Activated CD4-positive, alpha-beta T cell treated with anti-CD3 and anti-CD28 coated beads for 36 hours (primary cell): ENCODE data around the gene HSPA1L. TPM values are rescaled to one million over a fixed set of nuclear protein-coding genes. Genes with fewer than 3 reads are reported as not detected.
A peak's percentile ranks its signal among the peaks of the same experiment; 100 is the strongest.

Experiments used
- ATAC-seq: fragments of 200-7000 bp; cut with Tn5 transposase; one replicate; pipeline ENCODE4 v1.10.0; 2021; ENCODE audit warnings: mild to moderate bottlenecking, moderate library complexity
- CTCF ChIA-PET: fragments of 350-600 bp; sonication (Branson Sonifier 250); formaldehyde crosslinking; loops from one replicate; lab custom pipeline; 2021; ENCODE audit warnings: antibody characterized with exemption; lab: Charles Lee
- POLR2A ChIA-PET: fragments of 350-600 bp; sonication (Branson Sonifier 250); formaldehyde crosslinking; loops from one replicate; lab custom pipeline; 2021; ENCODE audit warnings: antibody characterized with exemption, inconsistent platforms; lab: Charles Lee
- DNase-seq: peaks from one replicate; pipeline ENCODE4 v3.0.0-alpha.2; 2020
- H3K27ac Mint-ChIP-seq: one replicate; pipeline ENCODE4 v1.8.0; 2021; ENCODE audit warnings: mixed read lengths
- H3K27me3 Mint-ChIP-seq: one replicate; pipeline ENCODE4 v1.8.0; 2021; ENCODE audit warnings: mixed read lengths
- H3K36me3 Mint-ChIP-seq: one replicate; pipeline ENCODE4 v1.8.0; 2021; ENCODE audit warnings: low read depth, mixed read lengths
- H3K4me1 Mint-ChIP-seq: one replicate; pipeline ENCODE4 v1.8.0; 2021; ENCODE audit warnings: mixed read lengths
- H3K4me3 Mint-ChIP-seq: one replicate; pipeline ENCODE4 v1.8.0; 2021; ENCODE audit warnings: mild to moderate bottlenecking, moderate library complexity, mixed read lengths
- H3K9me3 Mint-ChIP-seq: one replicate; pipeline ENCODE4 v1.8.0; 2021; ENCODE audit warnings: low read depth, mixed read lengths
- intact Hi-C, 2 experiments: fragments of 100-400 bp; cut with DNase I in 1 of 2; cut with micrococcal nuclease in 1 of 2; formaldehyde crosslinking; loops; one replicate each; pipeline versions ENCODE4 v1.14.2 to v1.15.1; 2022 to 2024; cut with DNase I, micrococcal nuclease
- total RNA-seq, 2 experiments: library from RNA; stranded (reverse); gene quantifications; one replicate each; pipeline ENCODE4 v1.2.3, GENCODE V29; 2021

The HSPA1L gene
- total RNA-seq, 2 experiments from 2014 or later = 1.9 to 2.2 TPM

DNA sequence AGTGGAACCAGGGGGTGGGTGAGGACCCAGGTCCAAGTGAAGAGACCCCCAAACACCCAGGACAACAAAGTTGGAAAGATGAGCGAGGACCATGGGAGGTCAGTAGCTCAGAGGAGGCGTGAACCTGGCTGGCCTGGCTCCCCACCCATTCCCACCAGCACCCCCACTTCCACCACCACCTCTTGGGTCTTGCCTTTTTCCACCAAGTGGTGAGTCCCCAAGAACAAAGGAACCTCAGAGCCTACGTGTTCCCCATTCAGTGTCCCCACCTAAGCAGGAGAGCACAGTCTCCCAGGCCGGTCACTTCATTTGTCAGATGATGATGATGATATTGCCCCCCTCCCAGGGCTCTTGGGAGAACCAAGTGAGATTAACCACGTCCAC, 37.4 kb downstream of the HSPA1L start:
- Mint-ChIP-seq H3K4me1 (peaks cover 31% of the 10 kb centered on the region), H3K36me3 (peaks cover 38% of the 10 kb centered on the region), H3K27me3 (no peaks in the 10 kb centered on the region), H3K27ac (peak overlapping the region; percentile 47), H3K9me3 (no peaks in the 10 kb centered on the region), H3K4me3 (no peak overlapping the region)
- intact Hi-C loops = no loop called here
- DNase-seq (no peak), ATAC-seq (no peak)
- CTCF ChIA-PET = interaction anchor here (0.6 to 1.2 kb wide), 6 partner anchors 13 to 197 kb away, joined by 3 to 4 read pairs (median 3); no protein-coding TSS in a partner anchor
- POLR2A ChIA-PET = no interaction called here

DNA sequence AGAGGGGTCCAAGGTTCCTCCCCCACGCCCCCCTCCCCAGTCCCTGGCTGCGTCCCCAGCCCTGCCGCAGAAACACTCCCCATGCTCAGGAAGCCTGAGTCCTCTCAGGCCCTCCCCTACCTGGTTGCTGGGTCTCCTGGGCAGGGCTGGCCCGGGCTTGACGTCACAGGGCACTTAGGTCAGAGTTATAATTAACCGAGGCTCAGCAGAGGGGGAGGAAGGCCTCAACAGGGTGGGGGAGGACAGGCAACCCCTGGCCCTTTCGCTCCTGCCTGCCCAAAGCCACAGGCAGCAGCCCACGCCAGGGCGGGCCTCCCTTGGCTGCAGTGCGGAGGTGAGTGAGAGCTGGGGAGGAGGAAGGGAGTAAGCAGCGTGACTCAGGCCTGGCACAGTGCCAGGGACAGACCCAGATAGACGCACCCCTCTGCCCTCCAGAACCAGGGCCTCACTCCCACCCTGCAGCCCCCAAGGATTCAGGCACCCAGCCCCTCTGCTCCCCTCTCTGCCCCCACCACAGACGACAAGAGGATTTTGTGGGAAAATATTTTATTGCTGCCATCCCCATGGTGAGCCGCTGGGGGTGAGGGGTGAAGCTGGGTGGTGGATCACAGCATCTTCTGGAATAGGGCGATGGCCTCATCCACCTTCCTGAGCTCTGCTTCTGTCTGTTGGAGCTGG, 38.0 kb downstream of the HSPA1L start, which contains the start of gene VWA7:
TSS of gene VWA7 (minus strand) at position 340 of the 678 bp plus-strand sequence. CDS start 549 bp downstream, outside the sequence.
- Mint-ChIP-seq H3K4me3 (no peak within 1 kb of the TSS), H3K4me1 (peaks cover 36% of the 10 kb centered on the region), H3K9me3 (no peaks in the 10 kb centered on the region), H3K27me3 (no peaks in the 10 kb centered on the region), H3K27ac (peak within 1 kb of the TSS; percentile 47), H3K36me3 (peaks cover 33% of the 10 kb centered on the region)
- ATAC-seq (peak; percentile 93), DNase-seq (peak; percentile 90)
- ChIA-PET POLR2A (no interaction called here), CTCF (interaction anchor here (0.7 to 1.2 kb wide), 6 partner anchors 14 to 197 kb away, joined by 3 to 4 read pairs (median 3); no protein-coding TSS in a partner anchor)
- intact Hi-C loops = no loop called here

DNA sequence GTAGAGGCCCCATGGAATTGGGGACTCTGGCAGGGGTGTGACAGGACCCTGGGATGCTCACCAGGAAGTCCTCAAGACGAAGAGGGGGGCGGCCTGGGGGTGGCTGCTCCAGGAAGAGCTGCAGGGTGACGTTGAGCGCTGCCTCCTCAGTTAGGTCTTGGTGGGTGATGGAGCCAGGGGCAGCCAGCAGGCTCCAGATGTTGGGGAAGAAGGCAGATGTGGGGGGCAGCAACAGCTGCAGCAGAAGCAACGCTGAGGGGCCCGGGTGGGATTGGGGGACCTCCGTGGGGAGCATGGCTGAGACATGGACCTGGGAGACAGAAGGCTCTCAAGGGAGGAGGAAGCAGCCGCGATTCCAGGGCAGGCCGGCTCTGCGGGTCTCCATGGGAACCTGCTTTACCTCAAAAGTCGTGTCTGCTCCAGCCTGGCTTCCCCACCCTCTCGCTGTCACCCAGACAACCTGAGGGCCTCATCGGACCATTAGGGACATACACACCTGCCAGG, 38.5 kb downstream of the HSPA1L start:
- Mint-ChIP-seq H3K9me3 (no peaks in the 10 kb centered on the region), H3K27ac (no peak overlapping the region), H3K27me3 (no peaks in the 10 kb centered on the region), H3K4me3 (no peak overlapping the region), H3K4me1 (peaks cover 38% of the 10 kb centered on the region), H3K36me3 (peaks cover 27% of the 10 kb centered on the region)
- DNase-seq = no peak
- ChIA-PET POLR2A (no interaction called here), CTCF (interaction anchor here (0.8 kb wide), 1 partner anchor 54 kb away, joined by 3 read pairs; no protein-coding TSS in a partner anchor)
- intact Hi-C loops = no loop called here
- ATAC-seq = peak; percentile 5

DNA sequence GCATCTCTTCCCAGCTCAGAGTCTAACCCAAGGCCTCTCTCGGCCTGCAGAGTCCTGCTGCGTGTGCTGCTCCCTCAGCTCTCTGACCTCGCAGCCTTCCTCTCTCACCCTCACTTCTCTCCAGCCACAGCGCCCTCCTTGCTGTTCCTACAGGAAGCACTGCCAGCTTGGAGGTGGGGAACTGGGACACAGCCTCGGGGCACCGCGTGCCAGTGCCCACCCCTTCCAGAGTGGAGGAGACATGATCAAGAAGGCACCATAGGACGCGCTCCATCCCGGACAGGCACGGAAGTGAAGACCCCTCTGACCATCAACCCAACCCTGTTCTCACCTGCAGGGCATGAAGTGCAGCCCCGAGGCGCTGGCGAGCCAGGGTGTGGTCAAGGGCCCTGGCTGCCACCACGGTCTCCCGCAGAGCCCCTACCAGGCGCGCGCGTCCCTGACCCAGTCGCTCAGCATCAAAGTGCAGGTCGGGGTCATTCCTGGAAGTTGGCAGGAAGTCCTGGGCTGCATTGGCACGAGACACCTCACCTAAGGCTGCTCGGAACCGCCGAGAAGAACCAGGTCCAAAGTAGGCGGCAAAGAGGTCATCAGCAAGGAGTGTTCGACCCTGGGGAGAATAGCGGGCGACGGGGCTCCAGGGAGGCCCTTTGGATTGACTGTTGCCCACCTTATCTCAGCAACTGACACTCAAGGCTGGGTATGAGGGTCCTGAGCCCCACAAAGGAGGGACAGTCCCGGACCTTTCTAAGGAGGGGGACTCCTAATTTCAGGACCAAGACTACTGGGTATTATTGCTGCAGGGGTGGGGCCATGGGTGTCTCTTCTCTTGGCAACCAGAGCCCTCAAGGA, 39.2 kb downstream of the HSPA1L start:
- peaks cover 32% of the 10 kb centered on the region for H3K36me3 Mint-ChIP-seq
- H3K4me1 Mint-ChIP-seq = peaks cover 43% of the 10 kb centered on the region
- no peaks in the 10 kb centered on the region for H3K9me3 Mint-ChIP-seq
- peak overlapping the region; percentile 47 for H3K27ac Mint-ChIP-seq
- ChIA-PET CTCF (interaction anchor here (0.8 to 1.4 kb wide), 2 partner anchors 41 to 55 kb away, joined by 3 to 4 read pairs; no protein-coding TSS in a partner anchor), POLR2A (no interaction called here)
- DNase-seq (no peak), ATAC-seq (no peak)
- H3K4me3 Mint-ChIP-seq = no peak overlapping the region
- H3K27me3 Mint-ChIP-seq = no peaks in the 10 kb centered on the region
- intact Hi-C loops = no loop called here

DNA sequence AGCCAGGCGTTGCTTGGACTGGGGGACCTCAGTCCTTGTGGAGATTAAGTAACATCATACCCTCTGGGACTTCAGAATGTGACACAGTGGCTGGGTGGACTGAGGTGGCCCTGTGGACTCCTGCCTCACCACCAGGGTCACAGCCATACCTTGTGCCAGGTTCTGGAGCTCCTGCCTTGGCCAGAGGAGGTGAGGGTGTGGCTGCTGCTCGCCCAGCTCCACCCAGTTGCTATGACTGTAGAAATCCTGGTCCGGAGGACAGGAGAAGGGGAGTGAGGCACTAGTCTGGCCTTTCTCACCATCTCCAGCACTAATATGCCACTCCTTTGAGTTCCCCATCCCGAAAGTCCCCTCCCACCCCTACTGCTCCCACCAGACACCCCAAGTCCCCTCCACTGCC, 39.9 kb downstream of the HSPA1L start:
- H3K9me3 Mint-ChIP-seq = no peaks in the 10 kb centered on the region
- H3K4me1 Mint-ChIP-seq = peaks cover 43% of the 10 kb centered on the region
- ChIA-PET CTCF (interaction anchor here (1.4 to 1.6 kb wide), 2 partner anchors 20 to 40 kb away, joined by 4 to 5 read pairs; partner anchors contain the start of gene VARS1), POLR2A (no interaction called here)
- H3K27me3 Mint-ChIP-seq = no peaks in the 10 kb centered on the region
- no peak for ATAC-seq
- no peak overlapping the region for H3K27ac Mint-ChIP-seq
- intact Hi-C loops = no loop called here
- no peak overlapping the region for H3K4me3 Mint-ChIP-seq
- peaks cover 28% of the 10 kb centered on the region for H3K36me3 Mint-ChIP-seq
- no peak for DNase-seq

DNA sequence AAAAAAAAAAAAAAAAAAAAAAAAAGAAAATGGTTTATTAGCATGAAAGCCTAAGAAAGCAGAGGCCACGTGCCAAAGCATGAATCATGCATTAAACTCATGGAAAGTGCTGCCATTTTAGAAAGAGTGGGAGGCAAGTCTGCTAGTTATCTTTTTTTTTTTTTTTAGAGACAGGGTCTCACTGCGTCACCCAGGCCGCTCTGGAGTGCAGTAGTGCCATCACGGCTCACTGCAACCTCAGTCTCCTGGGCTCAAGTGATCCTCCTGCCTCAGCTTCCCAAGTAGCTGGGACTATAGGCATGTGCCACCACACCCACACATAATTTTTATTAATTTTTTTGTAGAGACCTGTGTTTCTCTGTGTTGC, 43.1 kb downstream of the HSPA1L start:
- peak; percentile 13 for ATAC-seq
- intact Hi-C loops = loop anchor here in 1 of 2 experiments (5.0 kb wide), 1 partner anchor 35 kb away; the partner anchor contains the start of gene CLIC1
- no peak overlapping the region for H3K27ac Mint-ChIP-seq

DNA sequence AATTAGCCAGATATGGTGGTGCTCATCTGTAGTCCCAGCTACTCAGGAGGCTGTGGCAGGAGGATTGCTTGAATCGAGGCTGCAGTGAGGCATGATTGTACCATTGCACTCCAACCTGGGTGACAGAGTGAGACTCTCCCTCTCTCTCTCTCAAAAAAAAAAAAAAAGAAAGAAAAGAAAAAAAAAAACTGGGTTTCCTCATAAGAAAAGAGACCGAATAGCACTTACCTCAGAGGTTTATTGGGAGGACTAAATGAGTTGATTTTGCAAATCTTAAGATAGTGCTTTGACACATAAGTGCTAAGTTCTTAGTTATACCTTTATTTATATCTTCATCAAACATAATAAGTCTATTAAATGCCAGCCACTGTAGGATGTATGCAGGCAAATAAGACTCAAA, 44.2 kb downstream of the HSPA1L start:
- peaks cover 7% of the 10 kb centered on the region for H3K36me3 Mint-ChIP-seq
- no peak for ATAC-seq
- intact Hi-C loops = loop anchor here in 1 of 2 experiments (5.0 kb wide), 1 partner anchor 34 kb away; the partner anchor contains the start of gene CLIC1
- ChIA-PET CTCF (interaction anchor here (0.6 to 2.6 kb wide), 10 partner anchors 28 to 470 kb away, joined by 3 to 15 read pairs (median 4); partner anchors contain the start of genes DDAH2, LSM2, LY6G6F and MSH5), POLR2A (no interaction called here)
- no peaks in the 10 kb centered on the region for H3K27me3 Mint-ChIP-seq
- peak overlapping the region; percentile 14 for H3K27ac Mint-ChIP-seq
- H3K4me3 Mint-ChIP-seq = no peak overlapping the region
- no peak for DNase-seq
- H3K4me1 Mint-ChIP-seq = peaks cover 24% of the 10 kb centered on the region
- no peaks in the 10 kb centered on the region for H3K9me3 Mint-ChIP-seq

More for the DNA sequence above, 43.1 kb downstream of the HSPA1L start:
- Mint-ChIP-seq H3K9me3 (no peaks in the 10 kb centered on the region), H3K4me3 (no peak overlapping the region), H3K4me1 (peaks cover 33% of the 10 kb centered on the region), H3K36me3 (peaks cover 7% of the 10 kb centered on the region), H3K27me3 (no peaks in the 10 kb centered on the region)
- ChIA-PET CTCF (interaction anchor here (1.0 kb wide), 1 partner anchor 31 kb away, joined by 3 read pairs; no protein-coding TSS in a partner anchor), POLR2A (no interaction called here)
- DNase-seq = peak; percentile 52

DNA sequence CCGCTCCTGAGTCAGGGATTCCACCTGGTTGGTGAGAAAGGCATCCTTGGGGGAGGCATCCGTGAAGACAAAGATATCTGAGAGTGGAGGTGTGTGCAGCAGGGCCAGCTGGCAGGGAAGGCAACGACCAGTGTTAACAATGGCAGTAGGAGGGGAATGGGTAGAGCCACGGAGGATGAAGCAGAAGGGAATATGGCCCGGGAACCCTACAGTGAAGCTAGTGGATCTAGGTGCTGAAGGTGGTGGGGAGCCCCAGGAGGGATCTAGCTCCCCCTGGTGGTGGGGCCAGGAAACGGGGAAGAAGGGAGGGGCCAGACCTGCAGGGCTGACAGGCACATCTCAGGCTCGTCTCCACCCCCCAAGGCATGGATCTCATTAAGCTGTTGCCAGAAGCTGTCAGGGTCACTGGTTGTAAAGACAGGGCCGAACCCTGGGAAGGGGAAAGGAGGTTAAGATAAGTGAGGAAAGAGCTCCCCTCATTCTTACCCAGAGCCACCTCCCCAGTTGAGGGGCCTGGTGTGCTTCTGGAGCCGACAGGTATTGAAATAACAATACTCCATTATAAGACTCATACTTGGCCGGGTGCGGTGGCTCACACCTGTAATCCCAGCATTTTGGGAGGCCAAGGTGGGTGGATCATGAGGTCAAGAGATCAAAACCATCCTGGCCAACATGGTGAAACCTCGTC, 45.3 kb downstream of the HSPA1L start:
- ChIA-PET POLR2A (interaction anchor here (0.6 to 1.4 kb wide), 4 partner anchors 30 to 69 kb away, joined by 3 to 6 read pairs (median 4); partner anchors contain the start of gene MSH5), CTCF (interaction anchor here (0.6 to 2.6 kb wide), 31 partner anchors 10 to 464 kb away, joined by 3 to 15 read pairs (median 4); partner anchors contain the start of genes DDAH2, LSM2, LY6G6D and LY6G6F)
- DNase-seq (peak; percentile 91), ATAC-seq (peak; percentile 88)
- Mint-ChIP-seq H3K36me3 (peaks cover 7% of the 10 kb centered on the region), H3K27me3 (no peaks in the 10 kb centered on the region), H3K4me3 (no peak overlapping the region), H3K9me3 (no peaks in the 10 kb centered on the region), H3K27ac (peak overlapping the region; percentile 80), H3K4me1 (peaks cover 19% of the 10 kb centered on the region)
- intact Hi-C loops = loop anchor here (1.0 to 5.0 kb wide), 3 partner anchors 33 to 90 kb away; partner anchors contain the start of genes CLIC1 (in 1 of the 2) and DDAH2 (in 1 of the 2)

DNA sequence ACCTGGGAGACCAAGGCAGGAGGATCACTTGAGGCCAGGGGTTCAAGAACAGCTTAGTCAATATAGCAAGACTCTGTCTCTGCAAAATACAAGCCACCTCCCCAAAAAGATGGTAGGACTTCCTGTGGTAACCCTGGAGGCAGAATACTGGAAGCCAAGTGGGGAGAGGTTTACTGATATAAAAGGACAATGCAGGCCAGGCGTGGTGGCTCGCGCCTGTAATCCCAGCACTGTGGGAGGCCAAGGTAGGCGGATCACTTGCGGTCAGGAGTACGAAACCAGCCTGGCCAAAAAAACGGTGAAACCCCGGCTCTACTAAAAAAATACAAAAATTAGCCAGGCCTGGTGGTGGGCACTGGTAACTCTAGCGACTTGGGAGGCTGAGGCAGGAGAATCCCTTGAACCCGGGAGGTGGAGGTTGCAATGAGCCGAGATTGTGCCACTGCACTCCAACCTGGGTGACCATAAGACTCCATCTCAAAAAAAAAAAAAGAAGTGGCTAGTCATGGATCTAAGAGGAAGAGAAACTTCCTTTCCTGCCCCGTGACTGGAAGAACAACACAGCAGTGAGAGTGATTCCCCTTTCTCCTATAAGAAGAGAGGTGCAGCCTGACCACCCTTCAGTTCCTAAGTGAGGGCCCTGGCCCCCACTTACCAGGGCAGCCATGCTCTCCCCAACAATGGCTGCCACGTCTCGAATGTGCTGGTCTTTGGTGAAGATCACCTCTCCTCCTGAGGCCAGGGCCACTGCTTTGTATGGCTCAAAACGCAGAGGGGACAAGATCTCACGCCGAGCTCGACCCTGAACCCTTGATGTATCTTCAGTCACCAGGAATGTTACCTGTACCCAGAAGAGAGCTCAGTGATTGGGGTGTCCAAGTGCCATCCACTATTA, 46.5 kb downstream of the HSPA1L start:
- intact Hi-C loops = loop anchor here in 1 of 2 experiments (1.0 kb wide), 2 partner anchors 39 to 88 kb away; partner anchors contain the start of gene DDAH2
- Mint-ChIP-seq H3K36me3 (peaks cover 12% of the 10 kb centered on the region), H3K27ac (no peak overlapping the region), H3K4me1 (peaks cover 19% of the 10 kb centered on the region), H3K27me3 (no peaks in the 10 kb centered on the region), H3K4me3 (no peak overlapping the region), H3K9me3 (no peaks in the 10 kb centered on the region)
- no peak for DNase-seq
- CTCF ChIA-PET = interaction anchor here (0.6 to 2.6 kb wide), 13 partner anchors 9 to 130 kb away, joined by 3 to 15 read pairs (median 4); partner anchors contain the start of genes DDAH2 and MSH5
- POLR2A ChIA-PET = no interaction called here
- ATAC-seq = no peak
